Ishikawa (cell line): ENCODE results near the gene NELFE.

Experiments
- CEBPB ChIP-seq: IDR thresholded peaks from 2 replicates; pipeline ENCODE4 v1.6.1; 2012
- EP300 ChIP-seq: IDR thresholded peaks from 2 replicates; pipeline ENCODE4 v1.6.1; 2012; ENCODE audit warnings: borderline replicate concordance
- NFIC ChIP-seq: IDR thresholded peaks from 2 replicates; pipeline ENCODE4 v1.6.1; 2012
- RAD21 ChIP-seq: IDR thresholded peaks from 2 replicates; pipeline ENCODE4 v1.6.1; 2012; ENCODE audit warnings: low read depth
- TCF12 ChIP-seq: IDR thresholded peaks from 2 replicates; pipeline ENCODE4 v1.6.1; 2012; ENCODE audit warnings: low read depth
- TEAD4 ChIP-seq: IDR thresholded peaks from 2 replicates; pipeline ENCODE4 v1.6.1; 2012
- YY1 ChIP-seq: IDR thresholded peaks from 2 replicates; pipeline ENCODE4 v1.6.1; 2012; ENCODE audit warnings: low read depth
- ZBTB7A ChIP-seq: IDR thresholded peaks from 2 replicates; pipeline ENCODE4 v1.6.1; 2012; ENCODE audit warnings: low read depth
- TF ChIP-seq, protein P1 (sequence below): IDR thresholded peaks from 2 replicates; pipeline ENCODE4 v1.6.1; 2012
- TF ChIP-seq, protein P2 (sequence below): IDR thresholded peaks from 2 replicates; pipeline ENCODE4 v1.6.1; 2012
- TF ChIP-seq, protein P3 (sequence below): IDR thresholded peaks from 2 replicates; pipeline ENCODE4 v1.6.1; 2012; ENCODE audit warnings: low read depth, mild to moderate bottlenecking

DNA sequence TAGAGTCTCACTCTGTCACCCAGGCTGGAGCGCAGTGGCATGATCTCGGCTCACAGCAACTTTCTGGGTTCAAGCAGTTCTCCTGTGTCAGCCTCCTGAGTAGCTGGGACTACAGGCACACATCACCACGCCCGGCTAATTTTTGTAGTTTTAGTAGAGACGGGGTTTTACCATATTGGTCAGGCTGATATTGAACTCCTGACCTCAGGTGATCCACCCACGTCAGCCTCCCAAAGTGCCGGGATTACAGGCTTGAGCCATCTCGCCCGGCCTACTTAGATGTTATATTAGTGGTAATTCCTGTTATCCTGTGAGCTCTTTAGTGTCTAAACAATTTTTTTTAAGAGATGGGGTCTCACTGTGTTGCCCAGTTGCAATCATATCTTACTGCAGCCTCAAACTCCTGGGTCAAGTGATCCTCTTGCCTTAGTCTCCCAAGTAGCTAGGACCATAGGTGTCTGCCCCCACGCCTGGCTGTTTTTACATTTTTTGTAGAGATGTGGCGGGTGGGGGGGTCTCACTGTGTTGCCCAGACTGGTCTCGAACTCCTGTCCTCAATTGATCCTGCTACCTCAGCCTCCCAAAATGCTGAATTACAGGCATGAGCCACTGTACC lies 19.2 kb upstream of the NELFE start:
- TF ChIP-seq, protein P1, sequence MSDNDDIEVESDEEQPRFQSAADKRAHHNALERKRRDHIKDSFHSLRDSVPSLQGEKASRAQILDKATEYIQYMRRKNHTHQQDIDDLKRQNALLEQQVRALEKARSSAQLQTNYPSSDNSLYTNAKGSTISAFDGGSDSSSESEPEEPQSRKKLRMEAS: no peak
- TF ChIP-seq RAD21: no peak
- TF ChIP-seq YY1: no peak
- no peak for TF ChIP-seq TCF12
- TF ChIP-seq CEBPB: no peak
- no peak for TF ChIP-seq TEAD4
- no peak for TF ChIP-seq ZBTB7A
- TF ChIP-seq, protein P2, sequence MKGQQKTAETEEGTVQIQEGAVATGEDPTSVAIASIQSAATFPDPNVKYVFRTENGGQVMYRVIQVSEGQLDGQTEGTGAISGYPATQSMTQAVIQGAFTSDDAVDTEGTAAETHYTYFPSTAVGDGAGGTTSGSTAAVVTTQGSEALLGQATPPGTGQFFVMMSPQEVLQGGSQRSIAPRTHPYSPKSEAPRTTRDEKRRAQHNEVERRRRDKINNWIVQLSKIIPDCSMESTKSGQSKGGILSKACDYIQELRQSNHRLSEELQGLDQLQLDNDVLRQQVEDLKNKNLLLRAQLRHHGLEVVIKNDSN: no peak
- no peak for TF ChIP-seq EP300
- TF ChIP-seq NFIC: no peak
- TF ChIP-seq, protein P3, sequence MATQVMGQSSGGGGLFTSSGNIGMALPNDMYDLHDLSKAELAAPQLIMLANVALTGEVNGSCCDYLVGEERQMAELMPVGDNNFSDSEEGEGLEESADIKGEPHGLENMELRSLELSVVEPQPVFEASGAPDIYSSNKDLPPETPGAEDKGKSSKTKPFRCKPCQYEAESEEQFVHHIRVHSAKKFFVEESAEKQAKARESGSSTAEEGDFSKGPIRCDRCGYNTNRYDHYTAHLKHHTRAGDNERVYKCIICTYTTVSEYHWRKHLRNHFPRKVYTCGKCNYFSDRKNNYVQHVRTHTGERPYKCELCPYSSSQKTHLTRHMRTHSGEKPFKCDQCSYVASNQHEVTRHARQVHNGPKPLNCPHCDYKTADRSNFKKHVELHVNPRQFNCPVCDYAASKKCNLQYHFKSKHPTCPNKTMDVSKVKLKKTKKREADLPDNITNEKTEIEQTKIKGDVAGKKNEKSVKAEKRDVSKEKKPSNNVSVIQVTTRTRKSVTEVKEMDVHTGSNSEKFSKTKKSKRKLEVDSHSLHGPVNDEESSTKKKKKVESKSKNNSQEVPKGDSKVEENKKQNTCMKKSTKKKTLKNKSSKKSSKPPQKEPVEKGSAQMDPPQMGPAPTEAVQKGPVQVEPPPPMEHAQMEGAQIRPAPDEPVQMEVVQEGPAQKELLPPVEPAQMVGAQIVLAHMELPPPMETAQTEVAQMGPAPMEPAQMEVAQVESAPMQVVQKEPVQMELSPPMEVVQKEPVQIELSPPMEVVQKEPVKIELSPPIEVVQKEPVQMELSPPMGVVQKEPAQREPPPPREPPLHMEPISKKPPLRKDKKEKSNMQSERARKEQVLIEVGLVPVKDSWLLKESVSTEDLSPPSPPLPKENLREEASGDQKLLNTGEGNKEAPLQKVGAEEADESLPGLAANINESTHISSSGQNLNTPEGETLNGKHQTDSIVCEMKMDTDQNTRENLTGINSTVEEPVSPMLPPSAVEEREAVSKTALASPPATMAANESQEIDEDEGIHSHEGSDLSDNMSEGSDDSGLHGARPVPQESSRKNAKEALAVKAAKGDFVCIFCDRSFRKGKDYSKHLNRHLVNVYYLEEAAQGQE: no peak
